HCT116 (cell line): Measurements from ENCODE around the gene KMT2B.

Source experiments
- ATF3 ChIP-seq: IDR thresholded peaks from 2 replicates; pipeline ENCODE4 v1.6.1; 2012
- CEBPB ChIP-seq: IDR thresholded peaks from 2 replicates; pipeline ENCODE4 v1.6.1; 2012; ENCODE audit warnings: low read depth
- CTCF ChIP-seq, 3 experiments: fragments of 200-600 bp in 1 of 3; sonication (generic) in 1 of 3; IDR thresholded peaks in 2 of 3; conservative IDR thresholded peaks in 1 of 3; 2 replicates each; pipeline ENCODE4 v1.5.1; 2012 to 2017; ENCODE audit warnings: low read depth in 2 of 3, low read length in 2 of 3, antibody characterized with exemption in 1 of 3, borderline replicate concordance in 1 of 3, control low read depth in 1 of 3, mild to moderate bottlenecking in 1 of 3, mixed read lengths in 1 of 3, mixed run types in 1 of 3, moderate library complexity in 1 of 3; ENCODE audit not compliant: insufficient read depth in 1 of 3
- EGR1 ChIP-seq: IDR thresholded peaks from 2 replicates; pipeline ENCODE4 v1.6.1; 2012; ENCODE audit warnings: low read depth
- EZH2 ChIP-seq: fragments of 200-600 bp; sonication (generic); IDR thresholded peaks from 2 replicates; pipeline ENCODE4 v1.6.1; 2017; ENCODE audit warnings: antibody characterized with exemption, mixed run types
- EZH2phosphoT487 ChIP-seq: fragments of 200-600 bp; IDR thresholded peaks from 2 replicates; pipeline ENCODE4 v1.6.1; 2018; ENCODE audit warnings: antibody characterized with exemption, borderline replicate concordance
- FOSL1 ChIP-seq: IDR thresholded peaks from 2 replicates; pipeline ENCODE4 v1.6.1; 2012; ENCODE audit warnings: low read depth
- POLR2A ChIP-seq: IDR thresholded peaks from 2 replicates; pipeline ENCODE4 v1.7.0; 2011; ENCODE audit warnings: borderline replicate concordance; ENCODE audit not compliant: insufficient read depth, insufficient read length; ENCODE audit errors: extremely low read depth
- POLR2AphosphoS5 ChIP-seq: IDR thresholded peaks from 2 replicates; pipeline ENCODE4 v1.6.1; 2011; ENCODE audit warnings: mild to moderate bottlenecking, low read depth, low read length, moderate library complexity
- SP1 ChIP-seq: IDR thresholded peaks from 2 replicates; pipeline ENCODE4 v1.6.1; 2012; ENCODE audit warnings: low read depth
- SRF ChIP-seq: IDR thresholded peaks from 2 replicates; pipeline ENCODE4 v1.6.1; 2012; ENCODE audit warnings: low read depth
- ZNF274 ChIP-seq: fragments of 200-500 bp; sonication (Bioruptor generic); IDR thresholded peaks from 2 replicates; pipeline ENCODE4 v1.6.1; 2014; ENCODE audit warnings: mild to moderate bottlenecking, low read depth, low read length, inconsistent platforms
- TF ChIP-seq, protein P1 (sequence below): IDR thresholded peaks from 2 replicates; pipeline ENCODE4 v1.6.1; 2012; ENCODE audit warnings: low read depth
- TF ChIP-seq, protein P2 (sequence below): IDR thresholded peaks from 2 replicates; pipeline ENCODE4 v1.6.1; 2012

- no peak for TF ChIP-seq SRF
- no peak for TF ChIP-seq CTCF (IDR thresholded peaks at IDR 0.05 in 2 of 3, conservative IDR thresholded peaks at IDR 0.05 in 1 of 3; ENCODE audit: borderline replicate concordance in 1 of 3, insufficient read depth in 1 of 3, low read depth in 2 of 3, low read length in 2 of 3)
- TF ChIP-seq, protein P1, sequence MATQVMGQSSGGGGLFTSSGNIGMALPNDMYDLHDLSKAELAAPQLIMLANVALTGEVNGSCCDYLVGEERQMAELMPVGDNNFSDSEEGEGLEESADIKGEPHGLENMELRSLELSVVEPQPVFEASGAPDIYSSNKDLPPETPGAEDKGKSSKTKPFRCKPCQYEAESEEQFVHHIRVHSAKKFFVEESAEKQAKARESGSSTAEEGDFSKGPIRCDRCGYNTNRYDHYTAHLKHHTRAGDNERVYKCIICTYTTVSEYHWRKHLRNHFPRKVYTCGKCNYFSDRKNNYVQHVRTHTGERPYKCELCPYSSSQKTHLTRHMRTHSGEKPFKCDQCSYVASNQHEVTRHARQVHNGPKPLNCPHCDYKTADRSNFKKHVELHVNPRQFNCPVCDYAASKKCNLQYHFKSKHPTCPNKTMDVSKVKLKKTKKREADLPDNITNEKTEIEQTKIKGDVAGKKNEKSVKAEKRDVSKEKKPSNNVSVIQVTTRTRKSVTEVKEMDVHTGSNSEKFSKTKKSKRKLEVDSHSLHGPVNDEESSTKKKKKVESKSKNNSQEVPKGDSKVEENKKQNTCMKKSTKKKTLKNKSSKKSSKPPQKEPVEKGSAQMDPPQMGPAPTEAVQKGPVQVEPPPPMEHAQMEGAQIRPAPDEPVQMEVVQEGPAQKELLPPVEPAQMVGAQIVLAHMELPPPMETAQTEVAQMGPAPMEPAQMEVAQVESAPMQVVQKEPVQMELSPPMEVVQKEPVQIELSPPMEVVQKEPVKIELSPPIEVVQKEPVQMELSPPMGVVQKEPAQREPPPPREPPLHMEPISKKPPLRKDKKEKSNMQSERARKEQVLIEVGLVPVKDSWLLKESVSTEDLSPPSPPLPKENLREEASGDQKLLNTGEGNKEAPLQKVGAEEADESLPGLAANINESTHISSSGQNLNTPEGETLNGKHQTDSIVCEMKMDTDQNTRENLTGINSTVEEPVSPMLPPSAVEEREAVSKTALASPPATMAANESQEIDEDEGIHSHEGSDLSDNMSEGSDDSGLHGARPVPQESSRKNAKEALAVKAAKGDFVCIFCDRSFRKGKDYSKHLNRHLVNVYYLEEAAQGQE: no peak
- TF ChIP-seq POLR2AphosphoS5: no peak
- TF ChIP-seq POLR2A: no peak
- TF ChIP-seq EZH2phosphoT487: no peak
- TF ChIP-seq ZNF274: no peak
- no peak for TF ChIP-seq EZH2
- TF ChIP-seq, protein P2, sequence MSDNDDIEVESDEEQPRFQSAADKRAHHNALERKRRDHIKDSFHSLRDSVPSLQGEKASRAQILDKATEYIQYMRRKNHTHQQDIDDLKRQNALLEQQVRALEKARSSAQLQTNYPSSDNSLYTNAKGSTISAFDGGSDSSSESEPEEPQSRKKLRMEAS: no peak
- TF ChIP-seq SP1: no peak
- TF ChIP-seq ATF3: no peak
- TF ChIP-seq EGR1: no peak
- no peak for TF ChIP-seq CEBPB
- TF ChIP-seq FOSL1: no peak
Measured at GRCh38 chr19:35783469-35784434, 65.9 kb downstream of the KMT2B start.
